Stimulated activated CD4-positive, alpha-beta T cell treated with anti-CD3 and anti-CD28 coated beads, TNF-alpha, amount 100 ng/mL, for 24 hours (primary cell): ENCODE data around the gene TESK1.
A peak's percentile ranks its signal among the peaks of the same experiment; 100 is the strongest.
"Not testable (repeated sequence)": the region's sequence is repeated elsewhere in the genome, so short reads cannot be mapped to it uniquely, and the experiment has no call there.

Experiments used
- DNase-seq, 3 experiments: peaks; one replicate each; pipeline ENCODE4 v3.0.0-alpha.2; 2020; ENCODE audit warnings: low read depth in 3 of 3

The TESK1 gene

DNA sequence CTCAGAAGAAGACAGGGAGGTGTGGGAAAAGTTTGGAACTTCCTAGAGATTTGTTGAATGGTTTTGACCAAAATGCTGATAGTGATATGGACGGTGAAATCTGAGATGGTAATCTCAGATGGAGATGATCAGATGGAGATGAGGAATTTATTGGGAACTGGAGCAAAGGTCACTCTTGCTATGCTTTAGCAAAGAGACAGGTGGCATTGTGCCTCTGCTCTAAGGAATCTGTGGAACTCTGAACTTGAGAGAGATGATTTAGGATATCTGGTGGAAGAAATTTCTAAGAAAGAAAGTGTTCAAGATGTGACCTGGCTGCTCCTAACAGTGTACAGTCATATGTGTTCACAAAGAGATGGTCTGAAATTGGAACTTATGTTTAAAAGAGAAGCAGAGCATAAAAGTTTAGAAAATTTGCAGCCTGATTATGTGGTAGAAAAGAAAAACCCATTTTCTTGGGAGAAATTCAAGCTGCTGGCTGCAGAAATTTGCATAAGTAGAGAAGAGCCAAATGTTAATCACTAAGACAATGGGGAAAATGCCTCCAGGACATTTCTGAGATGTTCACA lies 25.3 kb upstream of the TESK1 start:
- DNase-seq: not testable (repeated sequence)

DNA sequence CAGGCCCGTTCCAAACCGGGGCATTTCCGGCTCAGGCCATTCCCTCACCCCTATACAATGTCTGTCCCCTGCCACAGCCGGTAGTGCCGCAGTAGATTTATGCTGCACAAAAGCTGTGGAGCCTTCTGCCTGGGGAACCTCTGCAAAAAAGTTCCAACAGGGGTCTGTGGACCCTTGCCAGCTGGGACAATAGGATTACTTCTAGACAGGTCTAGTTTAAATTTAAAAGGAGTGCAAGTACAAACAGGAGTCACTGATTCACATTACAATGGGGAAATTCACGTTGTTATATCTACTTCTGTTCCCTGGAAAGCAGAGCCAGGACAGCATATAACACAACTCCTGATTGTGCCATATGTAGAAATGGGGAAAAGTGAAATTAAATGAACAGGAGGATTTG lies 21.5 kb upstream of the TESK1 start:
- not testable (repeated sequence) for DNase-seq

DNA sequence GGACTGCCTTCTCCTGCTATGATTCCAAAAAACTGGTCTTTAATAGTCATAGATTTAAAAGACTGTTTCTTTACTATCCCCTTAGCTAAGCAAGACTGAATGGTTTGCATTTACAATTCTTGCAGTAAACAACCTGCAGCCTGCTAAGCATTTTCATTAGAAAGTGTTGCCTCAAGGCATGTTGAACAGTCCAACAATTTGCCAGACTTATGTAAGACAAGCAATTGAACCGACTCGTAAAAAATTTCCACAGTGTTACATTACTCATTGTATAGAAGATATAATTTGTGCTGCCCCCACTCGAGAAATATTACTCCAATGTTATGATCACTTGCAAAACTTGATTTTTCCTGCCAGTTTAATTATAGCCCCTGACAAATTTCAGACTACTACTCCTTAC lies 20.4 kb upstream of the TESK1 start:
- DNase-seq: not testable (repeated sequence)

DNA sequence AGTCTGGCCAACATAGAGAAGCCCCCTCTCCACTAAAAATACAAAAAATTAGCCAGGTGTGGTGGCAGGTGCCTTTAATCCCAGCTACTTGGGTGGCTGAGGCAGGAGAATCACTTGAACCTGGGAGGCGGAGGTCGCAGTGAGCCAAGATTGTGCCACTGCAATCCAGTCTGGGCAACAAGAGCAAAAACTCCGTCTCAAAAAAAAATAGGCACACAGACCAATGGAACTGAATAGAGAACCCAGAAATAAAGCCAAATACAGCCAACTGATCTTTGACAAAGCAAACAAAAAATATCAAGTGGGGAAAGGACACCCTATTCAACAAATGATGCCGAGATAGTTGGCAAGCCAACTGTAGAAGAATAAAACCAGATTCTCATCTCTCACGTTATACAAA lies 16.6 kb upstream of the TESK1 start:
- not testable (repeated sequence) for DNase-seq

DNA sequence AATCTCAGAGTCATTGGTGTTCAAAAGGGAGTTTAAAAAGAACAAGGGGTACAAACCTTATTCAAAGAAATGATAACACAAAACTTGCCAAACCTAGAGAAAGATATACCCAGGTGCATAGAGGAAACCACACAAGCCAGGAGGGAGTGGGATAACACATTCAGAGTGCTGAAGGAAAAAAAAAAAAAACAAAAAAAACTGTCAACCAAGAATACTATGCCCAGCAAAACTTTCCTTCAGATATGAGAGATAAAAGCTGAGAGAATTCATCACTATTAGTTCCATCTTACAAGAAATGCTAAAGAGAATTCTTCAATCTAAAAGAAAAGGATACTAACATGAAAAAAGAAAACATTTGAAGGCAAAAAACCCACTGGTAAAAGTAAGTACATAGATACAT lies 11.5 kb upstream of the TESK1 start:
- DNase-seq: no peak

DNA sequence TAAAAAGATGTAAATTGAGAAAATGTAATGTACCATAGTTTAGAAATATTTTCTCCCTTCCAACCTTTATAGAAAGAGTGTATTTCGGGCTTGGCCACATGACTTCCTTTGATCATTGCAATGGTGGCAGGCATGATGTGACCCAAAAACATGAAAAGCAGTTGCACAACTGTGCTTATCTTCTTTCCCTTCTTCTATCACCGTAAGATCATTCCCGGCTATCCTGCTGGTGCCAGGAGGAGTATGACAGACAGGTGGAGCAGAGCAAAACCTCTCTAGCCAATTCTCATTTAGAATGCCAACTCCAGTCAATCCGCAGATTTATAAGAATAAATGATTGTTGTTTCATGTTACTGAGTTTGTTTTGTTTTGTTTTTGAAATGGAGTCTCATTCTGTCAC lies 10.6 kb upstream of the TESK1 start:
- DNase-seq: no peak

DNA sequence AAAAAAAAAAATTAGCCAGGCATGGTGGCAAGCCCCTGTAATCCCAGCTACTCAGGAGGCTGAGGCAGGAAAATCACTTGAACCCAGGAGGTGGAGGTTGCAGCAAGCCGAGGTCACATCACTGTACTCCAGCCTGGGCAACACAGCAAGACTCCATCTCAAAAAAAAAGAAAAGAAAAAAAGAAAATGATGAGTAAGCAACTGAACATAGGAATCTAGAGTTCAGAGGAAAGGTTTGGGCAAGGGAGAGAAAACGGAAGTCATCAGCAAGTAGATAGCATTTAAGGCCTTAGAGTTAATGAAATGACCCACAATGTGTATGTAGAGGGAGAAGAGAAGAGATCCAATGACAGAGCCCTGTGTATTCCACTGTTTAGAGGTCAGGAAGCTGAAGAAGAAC lies 8.2 kb upstream of the TESK1 start:
- not testable (repeated sequence) for DNase-seq

DNA sequence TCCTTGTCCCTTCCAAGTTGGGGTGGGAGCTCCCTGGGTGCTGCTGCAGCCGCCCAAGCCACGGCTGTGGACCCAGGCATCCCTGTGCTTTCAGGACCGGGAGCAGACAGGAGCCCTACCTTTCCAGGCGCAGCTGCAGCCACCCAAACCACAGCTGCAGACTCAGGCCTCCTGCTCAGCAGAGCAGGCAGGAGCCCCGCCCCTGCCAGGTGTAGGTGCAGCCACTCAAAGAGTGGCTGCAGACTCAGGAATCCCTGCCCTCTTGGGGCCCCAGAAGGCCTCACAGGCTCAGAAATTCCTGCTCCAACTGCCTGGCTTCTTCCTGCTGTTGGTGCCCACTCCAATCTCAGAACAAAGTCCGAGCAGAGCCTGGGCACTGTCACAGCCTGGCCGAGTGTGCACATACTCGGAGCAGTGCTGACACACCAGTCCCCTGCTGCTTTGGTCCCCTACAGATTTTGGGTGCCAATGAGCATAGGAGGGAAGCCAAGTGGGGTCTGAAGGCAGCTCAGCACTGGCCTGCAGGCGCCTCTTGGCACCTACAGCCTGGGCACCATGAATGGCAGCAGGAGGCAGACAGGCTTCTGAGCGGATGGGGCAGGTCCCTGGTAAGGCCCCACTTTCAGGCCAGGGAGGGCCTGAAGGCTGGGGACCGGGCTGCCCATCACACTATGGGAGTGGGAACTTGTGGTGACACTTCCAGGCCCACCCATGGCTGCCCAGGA lies 6.0 kb upstream of the TESK1 start:
- DNase-seq: no peak

DNA sequence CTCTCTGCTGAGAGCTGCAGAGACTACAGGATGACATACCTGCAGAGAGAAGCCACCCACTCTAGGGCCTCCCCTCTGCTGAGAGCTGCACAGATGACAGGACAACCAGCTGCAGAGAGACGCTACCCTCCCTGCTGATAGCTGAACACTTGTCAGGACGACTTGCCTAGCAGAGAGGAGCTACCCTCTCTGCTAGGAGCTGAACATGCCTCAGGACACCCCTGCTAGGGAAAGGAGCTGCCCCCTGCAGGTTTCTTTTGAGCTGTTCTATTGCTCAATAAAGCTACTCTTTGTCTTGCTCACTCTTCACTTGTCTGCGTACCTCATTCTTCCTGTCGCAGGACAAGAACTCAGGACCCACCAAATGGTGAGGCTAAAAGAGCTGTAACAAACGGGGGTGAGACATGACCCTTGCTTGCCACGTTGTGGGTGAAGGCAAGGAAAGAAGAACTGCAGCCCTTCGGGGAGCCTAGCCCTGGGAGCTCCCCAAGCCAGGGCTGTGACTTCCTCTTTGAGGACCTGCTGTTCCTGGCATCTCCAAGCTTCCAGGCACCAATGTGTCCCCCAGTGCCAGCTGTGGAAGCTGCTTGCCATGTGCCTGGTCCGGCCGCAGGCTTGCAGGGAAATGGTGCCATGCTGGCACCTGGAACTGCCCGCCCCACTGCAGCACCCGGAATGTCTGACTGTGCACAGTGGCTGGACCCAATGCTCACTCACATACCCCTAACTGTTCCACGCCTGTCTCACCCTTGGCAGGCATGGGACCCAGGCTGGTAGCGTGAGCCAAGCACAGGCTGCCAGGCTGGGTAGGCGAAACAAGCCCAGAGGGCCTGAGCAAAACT lies 5.1 kb upstream of the TESK1 start:
- no peak for DNase-seq

DNA sequence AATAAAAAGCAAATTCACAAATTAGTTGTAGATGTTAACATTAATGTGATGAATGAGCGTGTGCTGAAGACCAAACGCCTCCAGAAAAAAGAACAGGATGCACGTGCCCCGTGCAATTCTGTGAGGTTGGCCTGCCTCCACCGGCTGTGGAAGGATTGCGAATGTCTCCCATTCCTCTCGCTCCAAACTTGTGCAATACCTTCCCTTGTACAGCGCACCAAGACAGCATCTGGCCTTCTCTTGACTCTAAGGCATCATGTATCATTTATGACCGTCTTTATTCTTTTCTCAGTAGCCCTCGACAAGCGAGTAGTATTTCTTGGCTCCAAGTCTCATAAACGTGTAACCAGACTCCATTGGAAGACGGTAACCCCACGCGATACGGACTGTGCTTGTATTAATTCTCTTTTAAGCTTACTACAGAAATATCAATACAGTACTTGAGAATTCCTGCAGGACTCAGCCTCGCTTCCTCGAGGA lies 1.5 kb upstream of the TESK1 start:
- DNase-seq: peak in 1 of 3 experiments; percentile 18

DNA sequence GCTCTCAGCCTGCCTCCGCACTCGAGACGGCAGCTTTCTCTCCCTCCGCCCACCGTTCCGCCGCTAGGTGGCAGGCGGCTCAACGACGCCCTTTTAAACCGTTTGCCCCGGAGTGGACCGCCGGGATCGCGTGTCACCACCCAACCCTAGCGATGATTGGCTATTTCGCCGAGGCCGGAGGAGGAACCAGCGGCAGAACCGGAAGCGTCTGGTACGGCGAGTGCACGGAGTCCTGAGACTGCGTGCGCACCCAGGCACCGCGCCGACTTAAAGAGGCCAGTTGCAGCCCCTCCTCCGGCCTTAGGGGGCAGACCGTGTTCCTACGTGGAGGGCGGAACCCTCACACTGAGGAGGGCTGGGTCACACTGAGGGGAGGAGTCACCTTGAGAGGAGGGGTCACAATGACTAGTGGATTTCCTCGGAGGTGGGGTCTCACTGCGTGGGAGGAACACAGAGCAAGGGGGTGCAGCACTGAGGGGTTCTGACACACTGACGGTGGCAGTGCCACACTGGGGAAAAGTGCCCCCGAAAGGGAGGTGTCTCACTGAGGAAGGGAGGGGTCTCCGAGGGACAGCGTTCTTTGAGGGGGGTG lies 980 bp upstream of the TESK1 start:
- DNase-seq: peak; percentile 98 to 99 (median 98)

DNA sequence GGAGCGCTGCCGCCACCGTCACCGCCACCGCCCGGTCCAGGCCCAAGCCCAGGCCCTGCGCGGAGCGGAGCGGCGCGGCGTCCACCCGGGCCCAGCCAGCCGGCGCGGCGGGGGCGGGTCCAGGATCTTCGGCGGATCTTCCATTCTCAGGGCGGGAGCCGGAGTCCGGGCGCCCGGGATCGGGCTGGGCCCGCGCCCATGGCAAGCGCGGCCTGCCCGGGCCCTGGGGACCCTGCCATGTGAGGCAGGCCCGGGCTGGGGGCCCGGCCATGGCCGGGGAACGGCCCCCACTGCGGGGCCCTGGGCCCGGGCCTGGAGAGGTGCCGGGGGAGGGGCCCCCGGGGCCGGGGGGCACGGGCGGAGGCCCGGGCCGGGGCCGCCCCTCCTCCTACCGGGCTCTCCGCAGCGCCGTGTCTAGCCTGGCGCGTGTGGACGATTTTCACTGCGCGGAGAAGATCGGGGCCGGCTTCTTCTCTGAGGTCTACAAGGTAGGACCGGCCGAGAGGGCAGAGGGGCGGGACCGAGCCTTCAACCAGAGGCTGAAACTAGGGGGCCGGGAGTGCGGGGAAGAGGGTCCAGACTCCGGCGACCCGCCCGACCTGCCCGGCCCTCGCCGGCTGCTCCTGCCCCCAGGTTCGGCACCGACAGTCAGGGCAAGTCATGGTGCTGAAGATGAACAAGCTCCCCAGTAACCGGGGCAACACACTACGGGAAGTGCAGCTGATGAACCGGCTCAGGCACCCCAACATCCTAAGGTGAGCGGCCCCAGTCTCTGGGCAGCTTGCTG lies 482 bp downstream of the TESK1 start:
- peak in 1 of 3 experiments; percentile 23 for DNase-seq

DNA sequence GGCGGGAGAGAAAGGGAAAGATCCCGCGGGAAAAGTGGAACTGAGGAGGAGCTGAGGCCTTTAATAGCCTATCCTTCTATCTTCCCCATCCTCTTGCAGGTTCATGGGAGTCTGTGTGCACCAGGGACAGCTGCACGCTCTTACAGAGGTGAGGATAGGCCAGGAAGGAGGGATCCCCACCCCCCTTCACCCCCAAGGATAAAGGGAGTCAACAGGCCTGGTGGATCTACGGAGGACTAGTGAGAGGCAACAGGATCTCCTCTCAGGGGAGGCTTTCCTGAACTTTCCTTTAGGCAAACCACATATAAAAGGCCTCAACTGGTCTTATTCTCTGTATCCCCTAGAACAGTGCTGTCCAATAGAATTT lies 1.1 kb downstream of the TESK1 start:
- DNase-seq: no peak

DNA sequence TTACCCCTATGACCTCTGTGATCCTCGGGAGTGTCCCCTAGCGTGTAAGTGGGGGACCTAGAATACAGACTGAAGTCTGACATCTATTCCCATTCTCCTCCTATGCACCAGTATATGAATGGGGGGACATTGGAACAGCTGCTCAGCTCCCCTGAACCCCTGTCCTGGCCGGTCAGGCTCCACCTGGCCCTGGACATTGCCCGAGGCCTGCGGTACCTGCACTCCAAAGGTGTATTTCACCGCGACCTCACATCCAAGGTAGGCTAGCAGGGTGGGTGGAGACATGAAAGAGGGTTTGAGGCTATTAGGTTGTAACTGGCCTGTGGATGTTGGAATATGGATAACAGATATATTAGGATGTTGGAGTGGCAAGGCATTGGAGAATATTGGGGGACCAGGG lies 1.7 kb downstream of the TESK1 start:
- no peak for DNase-seq

DNA sequence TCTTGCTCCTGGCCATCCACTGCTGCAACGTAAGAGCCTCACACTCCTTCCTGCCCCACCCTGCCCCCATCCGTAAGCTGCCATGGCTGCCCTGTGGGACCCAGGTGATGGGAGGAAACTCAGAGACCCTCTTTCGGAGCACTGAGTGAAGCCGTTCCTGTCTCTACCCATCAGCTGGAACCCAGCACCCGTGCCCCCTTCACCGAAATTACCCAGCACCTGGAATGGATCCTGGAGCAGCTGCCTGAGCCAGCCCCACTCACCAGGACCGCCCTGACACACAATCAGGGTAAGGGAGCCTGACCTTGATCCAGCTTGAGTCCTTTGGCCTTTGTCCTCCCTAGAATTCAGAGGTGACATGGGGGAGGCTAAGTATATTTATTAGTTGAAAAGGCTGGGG lies 3.2 kb downstream of the TESK1 start:
- DNase-seq: no peak

DNA sequence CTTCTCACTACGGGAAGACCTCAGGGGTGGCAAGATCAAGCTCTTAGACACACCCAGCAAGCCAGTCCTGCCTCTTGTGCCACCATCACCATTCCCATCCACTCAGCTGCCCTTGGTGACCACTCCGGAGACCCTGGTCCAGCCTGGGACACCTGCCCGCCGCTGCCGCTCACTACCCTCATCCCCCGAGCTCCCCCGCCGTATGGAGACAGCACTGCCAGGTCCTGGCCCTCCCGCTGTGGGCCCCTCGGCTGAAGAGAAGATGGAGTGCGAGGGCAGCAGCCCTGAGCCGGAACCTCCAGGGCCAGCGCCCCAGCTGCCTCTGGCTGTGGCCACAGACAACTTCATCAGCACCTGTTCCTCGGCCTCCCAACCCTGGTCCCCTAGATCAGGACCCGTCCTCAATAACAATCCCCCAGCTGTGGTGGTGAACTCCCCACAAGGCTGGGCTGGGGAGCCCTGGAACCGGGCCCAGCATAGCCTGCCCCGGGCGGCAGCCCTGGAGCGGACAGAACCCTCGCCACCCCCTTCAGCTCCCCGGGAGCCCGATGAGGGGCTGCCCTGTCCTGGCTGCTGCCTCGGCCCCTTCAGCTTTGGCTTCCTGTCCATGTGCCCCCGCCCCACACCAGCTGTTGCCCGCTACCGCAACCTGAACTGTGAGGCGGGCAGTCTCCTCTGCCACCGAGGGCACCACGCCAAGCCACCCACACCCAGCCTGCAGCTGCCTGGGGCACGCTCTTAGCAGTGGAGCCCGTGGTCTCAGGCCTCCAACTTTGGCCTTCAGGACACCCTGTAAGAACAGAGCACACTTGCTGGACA lies 4.1 kb downstream of the TESK1 start:
- DNase-seq: no peak

DNA sequence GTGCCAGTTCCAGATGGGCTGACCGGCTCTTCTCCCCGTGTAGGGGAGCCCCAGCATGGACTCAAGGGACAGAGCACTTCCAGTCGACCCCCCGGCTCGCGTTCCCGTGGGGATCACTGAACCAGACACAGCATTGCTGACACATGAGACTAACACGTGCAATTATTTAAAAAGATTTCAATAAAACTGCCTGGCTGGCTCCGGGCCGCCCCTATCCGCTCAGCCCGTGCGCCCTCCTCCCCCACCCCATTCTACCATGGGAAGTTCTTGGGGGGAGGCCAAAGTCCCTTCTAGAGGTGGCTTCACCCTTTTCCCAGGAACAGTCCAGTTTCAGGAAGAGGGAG lies 4.7 kb downstream of the TESK1 start:
- no peak for DNase-seq

DNA sequence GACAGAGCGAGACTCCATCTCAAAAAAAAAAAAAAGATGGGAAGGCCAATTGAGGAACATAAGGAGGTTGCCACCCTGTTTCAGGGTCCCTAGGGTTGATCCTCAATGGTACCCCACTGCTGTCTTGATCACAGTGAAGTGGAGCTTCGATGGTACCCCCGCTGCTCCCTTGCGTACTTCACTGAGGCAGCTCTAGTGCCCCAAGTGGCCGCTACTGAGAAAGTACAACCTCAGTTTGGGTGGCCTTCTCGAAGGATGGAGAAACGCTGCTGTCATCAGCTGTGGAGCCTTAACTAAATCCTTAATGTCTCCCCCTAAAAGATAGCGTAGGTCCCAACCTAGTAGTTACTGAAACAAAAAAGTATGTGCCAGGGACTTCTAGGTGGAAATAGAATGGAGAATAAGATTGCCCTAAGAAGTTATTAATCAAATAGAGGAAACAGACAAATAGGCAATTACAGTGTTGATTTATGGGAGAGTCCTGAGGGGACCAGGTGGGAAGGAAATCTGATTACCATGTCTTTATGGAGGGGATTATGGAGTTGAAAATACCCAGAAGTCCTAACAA lies 6.3 kb downstream of the TESK1 start:
- DNase-seq: peak in 2 of 3 experiments; percentile 25 to 44

DNA sequence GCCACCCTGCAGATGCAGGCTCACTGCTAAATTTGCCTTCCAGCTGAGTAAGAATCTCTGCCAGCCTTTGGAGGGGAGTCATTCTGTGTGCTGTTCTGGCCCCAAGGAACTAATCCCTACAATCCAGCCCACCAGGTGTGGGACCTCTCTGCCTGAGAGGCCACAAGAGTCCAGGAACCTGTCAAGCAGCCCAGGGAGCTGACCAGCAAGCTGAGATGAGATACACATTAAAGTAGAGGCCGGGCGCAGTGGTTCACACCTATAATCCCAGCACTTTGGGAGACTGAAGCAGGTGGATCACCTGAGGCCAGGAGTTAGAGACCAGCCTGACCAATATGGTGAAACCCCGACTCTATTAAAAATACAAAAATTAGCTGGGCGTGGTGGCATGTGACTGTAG lies 7.0 kb downstream of the TESK1 start:
- not testable (repeated sequence) for DNase-seq

DNA sequence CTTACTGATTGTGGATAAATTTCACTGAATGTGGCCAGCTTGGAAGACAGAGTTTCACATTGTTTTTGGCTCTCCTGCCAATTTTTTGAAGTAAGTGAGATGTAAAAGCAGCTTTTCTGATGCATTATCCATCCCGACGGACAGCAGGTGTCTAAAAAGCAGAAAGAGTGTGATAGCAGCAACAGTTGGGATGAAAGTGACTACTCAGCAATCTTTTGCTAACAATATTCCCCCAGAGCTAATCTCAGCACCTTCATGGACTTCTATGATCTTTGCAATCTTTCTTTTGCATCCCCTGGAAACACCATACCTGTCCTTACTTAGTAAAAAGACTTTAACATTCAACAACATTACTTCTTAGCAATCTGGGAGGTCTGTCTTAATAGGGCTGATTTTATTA lies 7.8 kb downstream of the TESK1 start:
- no peak for DNase-seq
